ENCODE results near the gene SLC66A3. TPM values are rescaled to one million over a fixed set of nuclear protein-coding genes. Genes with fewer than 3 reads are reported as not detected.
A peak's percentile ranks its signal among the peaks of the same experiment; 100 is the strongest.

SLC66A3 gene
- total and polyA plus RNA-seq, 2 experiments from 2014 or later = 34.9 to 46.8 TPM

GRCh38 chr2:11140492-11140891 is 14.8 kb upstream of the SLC66A3 start:
- no peaks in the 10 kb centered on the region for H3K4me1 ChIP-seq (ENCODE audit: insufficient read depth)
- peaks cover 18% of the 10 kb centered on the region; the same call in 1 of the 2 replicates for H3K27me3 ChIP-seq (replicated peaks; ENCODE audit: insufficient read depth)
- no peaks in the 10 kb centered on the region for H3K79me2 ChIP-seq (ENCODE audit: insufficient read depth)
- no peak overlapping the region for H3K4me2 ChIP-seq (ENCODE audit: unreplicated experiment)
- H3K9me3 ChIP-seq (ENCODE audit: low read depth) = no peaks in the 10 kb centered on the region
- H3F3A ChIP-seq (ENCODE audit: insufficient read depth) = peaks cover 9% of the 10 kb centered on the region; the same call in 1 of the 2 replicates
- 24 to 34% methylated on average over 4 of the region's 4 CpGs for WGBS, 2 experiments (ENCODE audit: low coverage in 1 of 2, low lambda C conversion rate in 2 of 2, missing lambda C conversion rate in 2 of 2)
- no peaks in the 10 kb centered on the region for H3K9me2 ChIP-seq (ENCODE audit: insufficient read depth)
- in situ Hi-C loops (cut with MboI) = no loop called here
- no peaks in the 10 kb centered on the region for H3K36me3 ChIP-seq (ENCODE audit: low read depth)
- DNase-seq = peak; percentile 79
- no peaks in the 10 kb centered on the region for H4K20me1 ChIP-seq (ENCODE audit: insufficient read depth)
- H3K27ac ChIP-seq = no peak overlapping the region
- no peak overlapping the region for H3K4me3 ChIP-seq
- H2AFZ ChIP-seq = no peak overlapping the region; the same call in 1 of the 2 replicates
- 0 out of 2 replicates have a peak overlapping the region, but pooled peaks have one; percentile 26 for H3K9ac ChIP-seq
- TF ChIP-seq EZH2phosphoT487 (IDR thresholded peaks at IDR 0.05; ENCODE audit: insufficient read depth, low read depth) (no peak), EZH2 (IDR thresholded peaks at IDR 0.05; ENCODE audit: insufficient read depth, poor library complexity, severe bottlenecking) (no peak)

- Histone ChIP-seq H4K20me1 (ENCODE audit: insufficient read depth) (no peaks in the 10 kb centered on the region), H3K27me3 (replicated peaks; ENCODE audit: insufficient read depth) (peaks cover 18% of the 10 kb centered on the region; the same call in 1 of the 2 replicates), H3K27ac (no peak overlapping the region), H3K79me2 (ENCODE audit: insufficient read depth) (no peaks in the 10 kb centered on the region), H3K9me3 (ENCODE audit: low read depth) (no peaks in the 10 kb centered on the region), H3K4me2 (ENCODE audit: unreplicated experiment) (no peak overlapping the region), H2AFZ (no peak overlapping the region), H3K36me3 (ENCODE audit: low read depth) (no peaks in the 10 kb centered on the region), H3K9me2 (ENCODE audit: insufficient read depth) (no peaks in the 10 kb centered on the region), H3F3A (ENCODE audit: insufficient read depth) (peaks cover 9% of the 10 kb centered on the region; the same call in 1 of the 2 replicates), H3K4me3 (no peak overlapping the region), H3K9ac (no peak overlapping the region), H3K4me1 (ENCODE audit: insufficient read depth) (no peaks in the 10 kb centered on the region)
- WGBS, 2 experiments (ENCODE audit: low coverage in 1 of 2, low lambda C conversion rate in 2 of 2, missing lambda C conversion rate in 2 of 2) = 81 to 84% methylated on average over 4 of the region's 4 CpGs
- TF ChIP-seq EZH2 (IDR thresholded peaks at IDR 0.05; ENCODE audit: insufficient read depth, poor library complexity, severe bottlenecking) (no peak), EZH2phosphoT487 (IDR thresholded peaks at IDR 0.05; ENCODE audit: insufficient read depth, low read depth) (no peak)
- in situ Hi-C loops (cut with MboI) = no loop called here
- DNase-seq = no peak
These were observed 13.9 kb upstream of the SLC66A3 start for GRCh38 chr2:11141319-11141718.

GRCh38 chr2:11142330-11142729 is 12.9 kb upstream of the SLC66A3 start:
- 47 to 49% methylated on average over 3 of the region's 3 CpGs for WGBS, 2 experiments (ENCODE audit: low coverage in 1 of 2, low lambda C conversion rate in 2 of 2, missing lambda C conversion rate in 2 of 2)
- Histone ChIP-seq H3K4me2 (ENCODE audit: unreplicated experiment) (no peak overlapping the region), H2AFZ (no peak overlapping the region), H3K4me1 (ENCODE audit: insufficient read depth) (no peaks in the 10 kb centered on the region), H3K27me3 (replicated peaks; ENCODE audit: insufficient read depth) (peaks cover 18% of the 10 kb centered on the region; the same call in 1 of the 2 replicates), H3K79me2 (ENCODE audit: insufficient read depth) (no peaks in the 10 kb centered on the region), H3K9me2 (ENCODE audit: insufficient read depth) (no peaks in the 10 kb centered on the region), H3K36me3 (ENCODE audit: low read depth) (no peaks in the 10 kb centered on the region), H3F3A (ENCODE audit: insufficient read depth) (peaks cover 9% of the 10 kb centered on the region; the same call in 1 of the 2 replicates), H3K4me3 (no peak overlapping the region), H4K20me1 (ENCODE audit: insufficient read depth) (no peaks in the 10 kb centered on the region), H3K27ac (no peak overlapping the region), H3K9ac (no peak overlapping the region), H3K9me3 (ENCODE audit: low read depth) (no peaks in the 10 kb centered on the region)
- DNase-seq = no peak
- in situ Hi-C loops (cut with MboI) = no loop called here
- TF ChIP-seq EZH2 (IDR thresholded peaks at IDR 0.05; ENCODE audit: insufficient read depth, poor library complexity, severe bottlenecking) = no peak
- TF ChIP-seq EZH2phosphoT487 (IDR thresholded peaks at IDR 0.05; ENCODE audit: insufficient read depth, low read depth) = no peak

- in situ Hi-C loops (cut with MboI) = no loop called here
- Histone ChIP-seq H3F3A (ENCODE audit: insufficient read depth) (peaks cover 9% of the 10 kb centered on the region; the same call in 1 of the 2 replicates), H4K20me1 (ENCODE audit: insufficient read depth) (no peaks in the 10 kb centered on the region), H3K79me2 (ENCODE audit: insufficient read depth) (no peaks in the 10 kb centered on the region), H3K4me3 (no peak overlapping the region), H3K27me3 (replicated peaks; ENCODE audit: insufficient read depth) (peaks cover 18% of the 10 kb centered on the region; the same call in 1 of the 2 replicates), H3K9me3 (ENCODE audit: low read depth) (no peaks in the 10 kb centered on the region), H3K4me2 (ENCODE audit: unreplicated experiment) (no peak overlapping the region), H3K4me1 (ENCODE audit: insufficient read depth) (no peaks in the 10 kb centered on the region), H3K36me3 (ENCODE audit: low read depth) (no peaks in the 10 kb centered on the region), H2AFZ (no peak overlapping the region), H3K9me2 (ENCODE audit: insufficient read depth) (no peaks in the 10 kb centered on the region), H3K9ac (no peak overlapping the region), H3K27ac (no peak overlapping the region)
- no peak for DNase-seq
- TF ChIP-seq EZH2phosphoT487 (IDR thresholded peaks at IDR 0.05; ENCODE audit: insufficient read depth, low read depth) = no peak
- WGBS, 2 experiments (ENCODE audit: low coverage in 1 of 2, low lambda C conversion rate in 2 of 2, missing lambda C conversion rate in 2 of 2) = 66 to 68% methylated on average over 6 of the region's 6 CpGs
These were observed 12.3 kb upstream of the SLC66A3 start for GRCh38 chr2:11142987-11143386.

All from GM23248 (cell line).